Astrocyte of the cerebellum (primary cell): ENCODE results near the gene DAB2IP.

Experiments
- DNase-seq: peaks from one replicate; pipeline ENCODE4 v3.0.0-alpha.2; 2011; ENCODE audit warnings: low read depth
- H3K4me3 ChIP-seq: 2 replicates; pipeline ENCODE4 v1.5.1; 2011; ENCODE audit warnings: mild to moderate bottlenecking, low read depth, low read length, moderate library complexity
- in situ Hi-C: cut with HindIII; loops from 2 replicates; pipeline ENCODE4 v1.10.0; 2017; ENCODE audit warnings: low sequenced_read_pairs
- TF ChIP-seq, protein P1 (sequence below): IDR thresholded peaks from 2 replicates; pipeline ENCODE4 v1.5.1; 2012; ENCODE audit warnings: low read length, low read depth, moderate library complexity, mild to moderate bottlenecking; ENCODE audit errors: missing control alignments

Gene DAB2IP

DNA sequence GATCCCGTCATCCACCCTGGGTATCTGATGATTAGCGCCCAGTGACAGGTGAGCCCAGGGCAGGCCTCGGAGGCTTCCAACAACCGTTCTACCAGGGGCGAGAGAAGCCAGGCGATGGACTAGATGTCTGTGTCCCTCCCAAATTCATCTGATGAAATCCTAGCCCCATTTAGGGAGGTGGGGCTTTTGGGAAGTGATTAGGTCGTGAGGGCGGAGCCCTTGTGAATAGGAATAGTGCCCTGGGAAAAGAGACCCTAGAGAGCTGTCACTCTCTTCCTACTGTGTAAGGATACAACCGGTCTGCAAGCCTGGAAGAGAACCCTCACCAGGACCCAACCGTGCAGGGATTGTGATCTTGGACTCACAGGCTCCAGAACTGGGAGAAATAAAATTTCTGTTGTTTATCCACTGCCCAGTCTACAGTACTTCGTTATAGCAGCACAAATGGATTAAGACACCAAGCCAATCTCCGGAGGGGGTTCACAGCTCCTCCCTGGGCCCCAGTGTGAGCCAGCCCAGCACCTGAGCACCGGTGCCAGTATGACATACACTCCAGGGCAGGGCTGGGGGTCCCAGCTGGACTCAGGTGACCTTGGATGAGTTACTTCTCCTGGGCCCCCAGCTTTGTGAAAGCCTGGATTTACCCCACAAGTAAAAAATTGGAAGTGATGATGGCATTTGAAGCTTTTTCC lies 162.2 kb downstream of the DAB2IP start:
- in situ Hi-C loops: no loop called here
- no peak for DNase-seq
- TF ChIP-seq, protein P1, sequence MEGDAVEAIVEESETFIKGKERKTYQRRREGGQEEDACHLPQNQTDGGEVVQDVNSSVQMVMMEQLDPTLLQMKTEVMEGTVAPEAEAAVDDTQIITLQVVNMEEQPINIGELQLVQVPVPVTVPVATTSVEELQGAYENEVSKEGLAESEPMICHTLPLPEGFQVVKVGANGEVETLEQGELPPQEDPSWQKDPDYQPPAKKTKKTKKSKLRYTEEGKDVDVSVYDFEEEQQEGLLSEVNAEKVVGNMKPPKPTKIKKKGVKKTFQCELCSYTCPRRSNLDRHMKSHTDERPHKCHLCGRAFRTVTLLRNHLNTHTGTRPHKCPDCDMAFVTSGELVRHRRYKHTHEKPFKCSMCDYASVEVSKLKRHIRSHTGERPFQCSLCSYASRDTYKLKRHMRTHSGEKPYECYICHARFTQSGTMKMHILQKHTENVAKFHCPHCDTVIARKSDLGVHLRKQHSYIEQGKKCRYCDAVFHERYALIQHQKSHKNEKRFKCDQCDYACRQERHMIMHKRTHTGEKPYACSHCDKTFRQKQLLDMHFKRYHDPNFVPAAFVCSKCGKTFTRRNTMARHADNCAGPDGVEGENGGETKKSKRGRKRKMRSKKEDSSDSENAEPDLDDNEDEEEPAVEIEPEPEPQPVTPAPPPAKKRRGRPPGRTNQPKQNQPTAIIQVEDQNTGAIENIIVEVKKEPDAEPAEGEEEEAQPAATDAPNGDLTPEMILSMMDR: no peak
- no peak overlapping the region for H3K4me3 ChIP-seq

DNA sequence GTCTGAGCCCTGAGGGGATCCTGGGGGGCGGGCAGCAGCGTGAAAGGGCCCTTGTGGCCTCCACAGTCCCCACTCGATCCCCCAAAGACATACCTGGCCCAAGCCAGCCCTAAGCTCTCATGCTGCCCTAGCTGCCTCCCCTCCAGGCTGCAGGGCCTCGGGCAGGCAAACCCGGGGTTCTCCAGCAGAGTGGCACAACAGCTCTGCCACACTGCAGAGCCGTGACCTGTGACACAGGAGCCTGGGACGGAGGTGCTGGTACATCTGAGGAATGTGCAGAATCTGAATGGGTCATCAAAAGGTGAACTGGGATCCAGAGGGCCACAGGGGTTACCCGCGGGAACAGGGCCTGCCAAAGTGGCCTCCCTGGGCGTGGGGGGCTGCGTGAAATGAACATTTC lies 163.2 kb downstream of the DAB2IP start:
- DNase-seq: no peak
- in situ Hi-C loops: no loop called here
- no peak overlapping the region for H3K4me3 ChIP-seq
- TF ChIP-seq, protein P1: no peak

DNA sequence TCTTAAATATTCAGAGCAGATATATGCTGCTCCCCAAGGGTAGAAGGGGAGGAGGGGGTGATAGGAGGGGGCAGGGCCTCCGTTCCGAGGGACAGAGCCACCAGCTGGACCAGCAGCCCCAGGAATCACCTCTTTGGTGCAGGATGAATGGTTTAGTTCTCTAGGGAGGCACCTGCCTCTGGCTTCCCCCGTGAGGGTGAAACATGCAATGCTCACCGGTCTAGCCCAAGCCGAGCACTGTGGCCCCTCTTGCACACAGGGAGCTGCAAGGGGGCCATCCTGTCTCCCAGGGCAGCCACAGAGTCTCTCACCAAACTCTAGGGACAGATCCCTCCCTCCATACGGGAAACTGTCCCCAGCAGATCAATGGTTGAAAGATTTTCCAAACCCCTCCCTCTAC lies 163.7 kb downstream of the DAB2IP start:
- no peak overlapping the region for H3K4me3 ChIP-seq
- in situ Hi-C loops: no loop called here
- TF ChIP-seq, protein P1: no peak
- DNase-seq: no peak

DNA sequence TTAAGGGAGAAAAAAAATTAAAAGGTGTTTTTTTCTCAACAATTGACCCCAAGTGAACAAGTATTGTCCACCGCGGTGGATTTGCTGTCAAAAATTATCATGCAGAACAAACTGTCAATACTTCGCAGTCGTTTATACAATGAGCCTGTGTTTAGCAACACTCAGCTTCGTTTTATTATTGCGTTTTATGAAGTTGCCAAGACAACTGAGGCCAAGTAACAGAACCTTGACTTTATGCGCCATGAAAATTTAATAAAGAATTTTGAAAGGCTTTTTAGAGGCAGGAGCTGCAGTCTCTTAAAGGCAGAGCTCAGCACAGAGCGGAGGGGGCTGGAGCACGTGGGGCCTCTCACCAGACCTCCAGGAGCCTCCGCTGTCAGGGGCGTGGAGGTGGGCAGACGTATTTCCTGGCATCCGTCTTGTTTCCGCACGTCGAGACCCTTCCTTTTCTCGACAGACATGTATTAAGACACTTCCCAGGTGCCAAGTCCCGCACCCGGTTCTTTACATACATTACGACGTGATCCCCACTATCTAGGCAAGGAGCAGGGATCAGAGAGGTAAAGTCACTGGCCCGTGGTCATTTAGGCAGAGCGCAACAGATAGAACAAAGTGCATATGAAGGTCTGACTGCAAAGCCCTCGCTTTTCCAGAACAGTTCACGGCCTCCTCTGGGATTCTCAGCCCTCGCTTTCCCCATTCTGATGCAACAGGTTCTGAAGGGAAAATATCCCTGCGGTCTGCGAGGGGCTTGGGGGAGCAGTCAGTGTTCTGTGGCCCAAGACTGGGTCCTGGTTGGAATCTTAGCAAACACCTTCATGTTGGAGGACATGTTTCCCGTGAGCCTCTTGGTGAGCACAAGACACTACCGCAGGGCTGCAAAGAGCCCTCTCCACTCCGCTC lies 164.4 kb downstream of the DAB2IP start:
- H3K4me3 ChIP-seq: no peak overlapping the region
- no peak for DNase-seq
- in situ Hi-C loops: no loop called here
- TF ChIP-seq, protein P1: no peak

GRCh38 chr9:121816449-121816817 lies 165.0 kb downstream of the DAB2IP start:
- no peak for DNase-seq
- H3K4me3 ChIP-seq: no peak overlapping the region
- TF ChIP-seq, protein P1: no peak
- in situ Hi-C loops: no loop called here

- TF ChIP-seq, protein P1: no peak
- DNase-seq: no peak
- H3K4me3 ChIP-seq: no peak overlapping the region
- in situ Hi-C loops: no loop called here
Measured at GRCh38 chr9:121816845-121817450, 165.5 kb downstream of the DAB2IP start.
